ENCODE measurements around the gene TLR8.

TLR8 gene

DNA sequence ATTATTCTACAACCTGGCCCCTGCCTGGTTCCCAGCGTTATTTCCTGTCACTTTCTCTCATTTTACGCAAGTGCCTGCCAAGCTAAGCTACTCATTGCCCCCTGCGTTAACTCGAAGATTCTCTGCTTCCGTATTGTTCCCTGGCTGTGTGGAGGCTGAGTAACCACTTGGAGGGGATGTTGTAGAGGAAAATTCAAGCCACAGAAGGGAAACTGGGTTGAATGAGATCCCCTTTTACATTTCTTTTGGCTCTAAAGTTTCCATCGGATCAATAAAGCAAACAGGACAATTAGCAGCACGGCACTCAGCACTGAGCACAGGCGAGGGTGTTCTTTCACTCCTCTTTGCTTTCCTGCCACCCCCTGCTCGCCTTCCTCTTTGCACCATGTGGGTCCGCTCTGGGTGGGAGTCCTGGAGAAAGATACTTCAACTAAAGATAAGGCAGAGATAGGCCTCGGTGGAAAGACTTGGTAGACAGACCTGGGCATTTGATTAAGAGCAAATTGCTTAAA is 64.3 kb downstream of the TLR8 start:
- no peak for DNase-seq

DNA sequence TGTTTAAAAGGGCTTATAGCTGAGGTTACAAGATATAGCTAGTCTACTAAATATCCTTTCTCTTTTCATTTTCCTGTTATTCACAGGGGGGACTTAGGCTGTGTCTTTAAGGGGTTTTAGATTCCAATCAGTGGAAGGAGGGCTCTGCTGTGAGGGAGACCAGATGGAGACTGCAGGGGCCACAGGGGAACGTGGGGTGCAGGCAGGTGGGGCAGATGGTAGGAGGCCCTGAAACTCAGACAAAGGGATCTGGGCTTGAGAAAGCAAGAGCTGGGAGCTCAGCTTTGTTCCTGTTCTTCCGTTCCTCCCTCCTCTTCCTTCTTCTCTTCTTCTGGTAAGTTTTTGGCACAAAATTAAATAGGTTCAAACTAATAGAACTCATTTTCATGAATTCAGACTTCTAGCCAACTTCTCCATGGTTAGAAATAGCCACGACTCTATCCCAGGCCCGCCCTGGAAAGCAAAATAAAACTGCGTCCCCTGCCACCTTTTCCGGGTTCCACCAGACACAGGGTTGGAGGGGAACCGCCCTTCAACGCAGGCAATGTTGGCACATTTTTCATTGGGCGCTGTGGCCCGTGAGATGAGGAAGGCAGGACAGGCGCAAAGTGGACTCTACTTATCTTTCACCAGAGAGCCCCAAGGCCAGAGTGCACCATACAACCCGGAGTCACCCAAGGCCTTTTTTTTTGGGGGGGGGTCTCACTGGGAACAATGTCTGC is 65.0 kb downstream of the TLR8 start:
- DNase-seq: no peak

DNA sequence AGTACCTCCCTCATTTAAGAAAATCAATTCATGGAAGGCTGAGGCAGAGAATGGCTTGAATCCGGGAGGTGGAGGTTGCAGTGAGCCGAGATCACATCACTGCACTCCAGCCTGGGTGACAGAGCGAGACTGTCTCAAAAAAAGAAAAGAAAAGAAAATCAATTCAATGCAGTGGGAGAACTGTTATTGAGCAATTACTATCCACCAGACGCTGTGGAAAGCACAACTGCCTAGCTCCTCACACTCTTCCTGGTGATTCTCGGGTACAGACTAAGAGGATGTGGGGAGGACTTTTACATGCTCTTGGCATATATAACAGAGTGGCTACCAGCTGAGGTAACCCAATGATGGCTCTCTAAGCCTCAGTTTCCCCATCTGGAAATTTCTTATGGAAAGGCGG is 65.8 kb downstream of the TLR8 start:
- no peak for DNase-seq

All from NCI-H524 treated with DMSO at 0.1 percent for 48 hours (cell line).